Testis (tissue), 2 donors: Measurements from ENCODE around the gene NCMAP.

ENCODE experiments used
- POLR2A ChIP-seq: fragments of 450-650 bp; IDR thresholded peaks from one replicate; pipeline ENCODE4 v1.6.1; 2017; ENCODE audit warnings: antibody characterized with exemption, mild to moderate bottlenecking, moderate library complexity
- TF ChIP-seq, protein P1 (sequence below), 3 experiments: fragments of 450-650 bp in 2 of 3; fragments of 200-600 bp in 1 of 3; sonication (generic) in 1 of 3; IDR thresholded peaks; one replicate each; pipeline ENCODE4 v1.5.1; 2016 to 2019; ENCODE audit warnings: antibody characterized with exemption in 3 of 3, mild to moderate bottlenecking in 2 of 3, moderate library complexity in 1 of 3

DNA sequence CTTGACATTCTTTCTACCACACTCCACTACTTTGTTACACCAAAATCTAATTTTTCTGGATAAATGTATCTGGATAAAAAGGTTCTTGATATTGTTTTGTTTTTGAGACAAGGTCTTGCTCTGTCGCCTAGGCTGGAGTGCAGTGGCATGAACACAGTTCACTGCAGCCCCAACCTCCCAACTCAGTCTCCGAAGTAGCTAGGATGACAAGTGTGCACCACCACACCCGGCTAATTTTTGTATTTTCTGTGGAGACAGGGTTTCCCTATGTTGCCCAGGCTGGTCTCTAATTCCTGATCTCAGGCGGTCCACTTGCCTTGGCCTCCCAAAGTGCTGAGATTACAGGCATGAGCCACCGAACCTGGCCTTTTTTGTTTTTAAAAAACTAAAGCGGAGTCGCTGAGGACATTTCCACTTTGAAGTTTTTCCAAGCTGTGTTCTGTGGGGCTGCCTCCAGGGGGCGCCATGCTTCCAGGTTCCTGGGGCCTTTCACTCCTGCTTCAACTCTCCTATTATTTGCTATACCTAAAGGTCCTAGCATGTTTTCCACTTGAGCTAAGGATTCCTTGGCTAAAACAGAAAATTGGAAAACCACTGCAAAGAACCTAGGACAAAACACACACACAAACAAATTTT lies 14.1 kb upstream of the NCMAP start:
- TF ChIP-seq, protein P1, sequence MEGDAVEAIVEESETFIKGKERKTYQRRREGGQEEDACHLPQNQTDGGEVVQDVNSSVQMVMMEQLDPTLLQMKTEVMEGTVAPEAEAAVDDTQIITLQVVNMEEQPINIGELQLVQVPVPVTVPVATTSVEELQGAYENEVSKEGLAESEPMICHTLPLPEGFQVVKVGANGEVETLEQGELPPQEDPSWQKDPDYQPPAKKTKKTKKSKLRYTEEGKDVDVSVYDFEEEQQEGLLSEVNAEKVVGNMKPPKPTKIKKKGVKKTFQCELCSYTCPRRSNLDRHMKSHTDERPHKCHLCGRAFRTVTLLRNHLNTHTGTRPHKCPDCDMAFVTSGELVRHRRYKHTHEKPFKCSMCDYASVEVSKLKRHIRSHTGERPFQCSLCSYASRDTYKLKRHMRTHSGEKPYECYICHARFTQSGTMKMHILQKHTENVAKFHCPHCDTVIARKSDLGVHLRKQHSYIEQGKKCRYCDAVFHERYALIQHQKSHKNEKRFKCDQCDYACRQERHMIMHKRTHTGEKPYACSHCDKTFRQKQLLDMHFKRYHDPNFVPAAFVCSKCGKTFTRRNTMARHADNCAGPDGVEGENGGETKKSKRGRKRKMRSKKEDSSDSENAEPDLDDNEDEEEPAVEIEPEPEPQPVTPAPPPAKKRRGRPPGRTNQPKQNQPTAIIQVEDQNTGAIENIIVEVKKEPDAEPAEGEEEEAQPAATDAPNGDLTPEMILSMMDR (IDR thresholded peaks at IDR 0.05) = peak; percentile 44 to 61 (median 53)
- TF ChIP-seq POLR2A = no peak
